HepG2 (cell line): ENCODE results near the gene CLNS1A. TPM values are rescaled to one million over a fixed set of nuclear protein-coding genes. Genes with fewer than 3 reads are reported as not detected.
A peak's percentile ranks its signal among the peaks of the same experiment; 100 is the strongest.

Experiments
- ATAC-seq: fragments of 200-7000 bp; cut with Tn5 transposase; 3 replicates; pipeline ENCODE4 v1.9.1; 2020; ENCODE audit warnings: mild to moderate bottlenecking, moderate library complexity
- BruUV-seq: library from RNA; stranded (reverse); fragments of 400-500 nt; replicated peaks from 2 replicates; lab custom pipeline; 2021; lab: Mats Ljungman, UMichigan
- CTCF ChIA-PET: fragments of 300-600 bp; formaldehyde crosslinking; extraction: SDS; loops from one replicate; lab custom pipeline; 2021; ENCODE audit warnings: low total read pairs, inconsistent platforms, low intra/inter-chr PET ratio; lab: Yijun Ruan, JAX
- POLR2A ChIA-PET: fragments of 350-600 bp; sonication (Branson Sonifier 250); formaldehyde crosslinking; loops from one replicate; lab custom pipeline; 2020; ENCODE audit warnings: antibody characterized with exemption, inconsistent platforms; lab: Yijun Ruan, JAX
- DNase-seq: peaks from one replicate; pipeline ENCODE4 v3.0.0-alpha.2; 2015; ENCODE audit warnings: low spot score
- FAIRE-seq: peaks from 3 replicates; lab custom pipeline; 2011; peaks lifted over from hg19 to GRCh38; lab: Jason Lieb, UNC
- H2AFZ ChIP-seq: one replicate; pipeline ENCODE4 v1.6.1; 2011; ENCODE audit warnings: low read length, inconsistent platforms
- H3K27ac ChIP-seq: fragments of 300-600 bp; 3 replicates; pipeline ENCODE4 v1.8.0; 2011; ENCODE audit warnings: mixed run types, mild to moderate bottlenecking, mixed read lengths, low read length, inconsistent platforms; ENCODE audit not compliant: insufficient read depth; ENCODE audit errors: extremely low read length
- H3K27me3 ChIP-seq, 2 experiments: fragments of 200-600 bp in 1 of 2; 2 replicates in 1 of 2; 3 replicates in 1 of 2; pipeline versions ENCODE4 v1.6.0 to v1.8.0; 2011; ENCODE audit warnings: low read length in 2 of 2, mild to moderate bottlenecking in 2 of 2, moderate library complexity in 2 of 2, inconsistent platforms in 1 of 2; ENCODE audit not compliant: insufficient read depth in 2 of 2, control insufficient read depth in 1 of 2
- H3K36me3 ChIP-seq, 2 experiments: fragments of 200-600 bp in 1 of 2; replicated peaks in 1 of 2; 2 replicates in 1 of 2; 3 replicates in 1 of 2; pipeline versions ENCODE4 v1.5.1 to v1.8.0; 2011; ENCODE audit warnings: low read length in 2 of 2, inconsistent platforms in 1 of 2; ENCODE audit not compliant: insufficient read depth in 2 of 2, control insufficient read depth in 1 of 2
- H3K4me1 ChIP-seq: 2 replicates; pipeline ENCODE4 v1.5.1; 2012; ENCODE audit warnings: low read length, inconsistent platforms; ENCODE audit not compliant: insufficient read depth
- H3K4me2 ChIP-seq: 2 replicates; pipeline ENCODE4 v1.6.0; 2011; ENCODE audit warnings: low read depth, low read length, inconsistent platforms
- H3K4me3 ChIP-seq, 3 experiments: fragments of 200-600 bp in 1 of 3; sonication (generic), shearing (Covaris generic) in 1 of 3; replicated peaks in 1 of 3; 2 replicates each; pipeline ENCODE4 v1.5.1; 2011 to 2016; ENCODE audit warnings: low read length in 3 of 3, inconsistent platforms in 2 of 3, low read depth in 2 of 3, mild to moderate bottlenecking in 2 of 3, control low read depth in 1 of 3, mixed read lengths in 1 of 3; ENCODE audit not compliant: insufficient read depth in 1 of 3
- H3K79me2 ChIP-seq: one replicate; pipeline ENCODE4 v1.6.1; 2011; ENCODE audit warnings: low read length, inconsistent platforms; ENCODE audit not compliant: insufficient read depth
- H3K9ac ChIP-seq: 2 replicates; pipeline ENCODE4 v1.6.0; 2011; ENCODE audit warnings: mild to moderate bottlenecking, low read depth, low read length, inconsistent platforms; ENCODE audit not compliant: insufficient read depth
- H3K9me3 ChIP-seq: 2 replicates; pipeline ENCODE4 v1.5.1; 2012; ENCODE audit warnings: mild to moderate bottlenecking, low read length
- H4K20me1 ChIP-seq: 2 replicates; pipeline ENCODE4 v1.6.0; 2011; ENCODE audit warnings: inconsistent platforms, mild to moderate bottlenecking, low read length, moderate library complexity; ENCODE audit not compliant: insufficient read depth
- CEBPB ChIP-seq: IDR thresholded peaks from 2 replicates; pipeline ENCODE4 v1.6.1; 2011; ENCODE audit warnings: low read depth, low read length, improper control_type of control experiment, borderline replicate concordance
- FOXJ3 ChIP-seq: sonication (generic); formaldehyde crosslinking; IDR thresholded peaks from 2 replicates; pipeline ENCODE4 v1.4.0; 2020; ENCODE audit warnings: missing genetic modification reagents, mild to moderate bottlenecking, borderline replicate concordance
- KLF16 ChIP-seq, 2 experiments: sonication (generic) in 1 of 2; formaldehyde crosslinking in 1 of 2; IDR thresholded peaks; 2 replicates each; pipeline versions ENCODE4 v1.6.1 to v1.8.0; 2016 to 2023; ENCODE audit warnings: missing genetic modification reagents in 2 of 2, missing compliant biosample characterization in 1 of 2
- MAFK ChIP-seq, 2 experiments: IDR thresholded peaks in 1 of 2; conservative IDR thresholded peaks in 1 of 2; 2 replicates each; pipeline ENCODE4 v1.6.1; 2011; ENCODE audit warnings: improper control_type of control experiment in 2 of 2, low read length in 2 of 2
- MATR3 ChIP-seq: sonication (generic); formaldehyde crosslinking; IDR thresholded peaks from 2 replicates; pipeline ENCODE4 v1.4.0; 2020; ENCODE audit warnings: missing genetic modification reagents
- SP5 ChIP-seq: IDR thresholded peaks from 2 replicates; pipeline ENCODE4 v1.6.1; 2016; ENCODE audit warnings: low read depth, borderline replicate concordance
- ZBTB34 ChIP-seq: sonication (generic); formaldehyde crosslinking; IDR thresholded peaks from 2 replicates; pipeline ENCODE4 v1.8.0; 2022; ENCODE audit warnings: mild to moderate bottlenecking, missing genetic modification reagents
- WGBS: methylation state at CpG from one replicate; pipeline ENCODE4 v1.1.6; 2017; ENCODE audit warnings: low lambda C conversion rate; 5-methylcytosine and 5-hydroxymethylcytosine counted together
- in situ Hi-C: cut with HindIII; loops from 2 replicates; pipeline ENCODE4 v1.10.0; 2017; ENCODE audit warnings: low pct_unique_long_range_greater_than_20kb; ENCODE audit not compliant: extremely low pct_ligation_motif_present
- intact Hi-C: fragments of 100-400 bp; cut with micrococcal nuclease; formaldehyde crosslinking; loops from one replicate; pipeline ENCODE4 v1.10.0; 2022; ENCODE audit not compliant: unreplicated experiment
- polyA plus RNA-seq, 8 experiments: library from polyadenylated mRNA; depleted of rRNA in 3 of 8; stranded (reverse) in 7 of 8; unstranded in 1 of 8; fragments of >200 nt; fragmentation: Illumina TruSeq in 4 of 8; extraction: Trizol in 4 of 8; gene quantifications; 2 replicates each; pipeline versions ENCODE4 v1.2.1 to v1.2.3, GENCODE V29; 2011 to 2016; ENCODE audit warnings: low read depth in 4 of 8, missing spikeins in 1 of 8, mixed read lengths in 1 of 8; ENCODE audit not compliant: insufficient read depth in 1 of 8
- total RNA-seq, 5 experiments: library from RNA; depleted of rRNA; stranded (reverse); fragments of >200 nt; fragmentation: Illumina TruSeq; extraction: Trizol; gene quantifications; 2 replicates each; pipeline ENCODE4 v1.2.3, GENCODE V29; 2016; ENCODE audit warnings: low read depth in 1 of 5
- TF ChIP-seq, protein P1 (sequence below): IDR thresholded peaks from 2 replicates; pipeline ENCODE4 v1.6.1; 2016; ENCODE audit warnings: low read depth
- TF ChIP-seq, protein P2 (sequence below): sonication (generic); formaldehyde crosslinking; IDR thresholded peaks from 2 replicates; pipeline ENCODE4 v1.5.1; 2020; ENCODE audit warnings: mild to moderate bottlenecking, missing genetic modification reagents, borderline replicate concordance

CLNS1A gene
- total and polyA plus RNA-seq, 2 of the 13 experiments (the other 11 are each of a cell fraction or from before 2014, with no cell fraction given): 158 to 219 TPM

DNA sequence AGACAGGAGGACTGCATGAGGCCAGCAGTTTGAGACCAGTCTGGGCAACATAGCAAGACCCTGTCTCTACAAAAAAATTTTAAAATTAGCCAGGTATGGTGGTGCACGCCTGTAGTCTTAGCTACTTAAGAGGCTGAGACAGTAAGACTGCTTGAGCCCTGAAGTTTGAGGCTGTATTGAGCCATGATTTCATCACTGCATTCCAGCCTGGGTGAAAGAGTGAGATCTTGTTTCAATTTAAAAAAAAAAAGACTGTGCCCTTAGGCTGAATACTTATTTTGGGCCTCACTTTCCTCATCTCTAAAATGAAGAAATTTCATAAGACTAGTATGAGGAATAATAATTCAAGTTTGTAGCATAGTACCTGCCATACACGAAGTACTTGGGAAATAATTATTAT, 41.0 kb downstream of the CLNS1A start:
- BruUV-seq: no TSS peak
- Histone ChIP-seq H3K9me3 (no peaks in the 10 kb centered on the region), H3K4me3 (no peak overlapping the region), H3K36me3 (0 out of 5 replicates have a peak, but pooled peaks cover 0 to 4% of the 10 kb centered on the region in 2 experiments), H3K4me1 (peaks cover 36% of the 10 kb centered on the region), H4K20me1 (no peaks in the 10 kb centered on the region), H3K79me2 (peaks cover 16% of the 10 kb centered on the region), H3K9ac (no peak overlapping the region), H3K27me3 (no peaks in the 10 kb centered on the region), H3K27ac (no peak overlapping the region), H3K4me2 (no peak overlapping the region), H2AFZ (no peak overlapping the region)
- FAIRE-seq (no peak), ATAC-seq (no peak), DNase-seq (no peak)
- in situ Hi-C loops (no loop called here), intact Hi-C loops (no loop called here)
- CTCF ChIA-PET: no interaction called here
- 99% methylated on average over 2 of the region's 2 CpGs for WGBS
- no peak for TF ChIP-seq MATR3 (CRISPR knock-in tag)
- peak; percentile 6; the same call in 1 of the 2 replicates for TF ChIP-seq CEBPB
- POLR2A ChIA-PET: no interaction called here

- ATAC-seq (peak; percentile 8; the same call in 2 of the 3 replicates), DNase-seq (peak; percentile 78), FAIRE-seq (no peak)
- Histone ChIP-seq H3K4me2 (peak overlapping the region; percentile 42), H3K79me2 (peaks cover 20% of the 10 kb centered on the region), H2AFZ (no peak overlapping the region), H3K27ac (peak overlapping the region; percentile 65), H4K20me1 (no peaks in the 10 kb centered on the region), H3K9ac (no peak overlapping the region), H3K36me3 (no peaks in the 10 kb centered on the region), H3K4me1 (peaks cover 45% of the 10 kb centered on the region), H3K4me3 (peak overlapping the region in 2 of 3 experiments; percentile 5 to 9; a peak in 1 of 6 replicates), H3K27me3 (no peaks in the 10 kb centered on the region), H3K9me3 (no peaks in the 10 kb centered on the region)
- intact Hi-C loops (no loop called here), in situ Hi-C loops (no loop called here)
- POLR2A ChIA-PET: no interaction called here
- BruUV-seq: no TSS peak
- CTCF ChIA-PET: no interaction called here
- TF ChIP-seq KLF16 (CRISPR knock-in tag; IDR thresholded peaks at IDR 0.05): no peak
- TF ChIP-seq ZBTB34 (CRISPR knock-in tag): 0 out of 2 replicates have a peak, but pooled peaks have one; percentile 24
- peak; percentile 59; the same call in 1 of the 2 replicates for TF ChIP-seq FOXJ3 (CRISPR knock-in tag)
- no peak for TF ChIP-seq MAFK (conservative IDR thresholded peaks at IDR 0.05 in 1 of 2, IDR thresholded peaks at IDR 0.05 in 1 of 2; ENCODE audit: low read length in 2 of 2)
- TF ChIP-seq SP5 (CRISPR knock-in tag): 0 out of 2 replicates have a peak, but pooled peaks have one; percentile 13
- TF ChIP-seq, protein P1, sequence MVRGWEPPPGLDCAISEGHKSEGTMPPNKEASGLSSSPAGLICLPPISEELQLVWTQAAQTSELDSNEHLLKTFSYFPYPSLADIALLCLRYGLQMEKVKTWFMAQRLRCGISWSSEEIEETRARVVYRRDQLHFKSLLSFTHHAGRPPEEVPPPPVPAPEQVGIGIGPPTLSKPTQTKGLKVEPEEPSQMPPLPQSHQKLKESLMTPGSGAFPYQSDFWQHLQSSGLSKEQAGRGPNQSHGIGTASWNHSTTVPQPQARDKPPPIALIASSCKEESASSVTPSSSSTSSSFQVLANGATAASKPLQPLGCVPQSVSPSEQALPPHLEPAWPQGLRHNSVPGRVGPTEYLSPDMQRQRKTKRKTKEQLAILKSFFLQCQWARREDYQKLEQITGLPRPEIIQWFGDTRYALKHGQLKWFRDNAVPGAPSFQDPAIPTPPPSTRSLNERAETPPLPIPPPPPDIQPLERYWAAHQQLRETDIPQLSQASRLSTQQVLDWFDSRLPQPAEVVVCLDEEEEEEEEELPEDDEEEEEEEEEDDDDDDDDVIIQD: peak; percentile 62; the same call in 1 of the 2 replicates
- TF ChIP-seq, protein P2, sequence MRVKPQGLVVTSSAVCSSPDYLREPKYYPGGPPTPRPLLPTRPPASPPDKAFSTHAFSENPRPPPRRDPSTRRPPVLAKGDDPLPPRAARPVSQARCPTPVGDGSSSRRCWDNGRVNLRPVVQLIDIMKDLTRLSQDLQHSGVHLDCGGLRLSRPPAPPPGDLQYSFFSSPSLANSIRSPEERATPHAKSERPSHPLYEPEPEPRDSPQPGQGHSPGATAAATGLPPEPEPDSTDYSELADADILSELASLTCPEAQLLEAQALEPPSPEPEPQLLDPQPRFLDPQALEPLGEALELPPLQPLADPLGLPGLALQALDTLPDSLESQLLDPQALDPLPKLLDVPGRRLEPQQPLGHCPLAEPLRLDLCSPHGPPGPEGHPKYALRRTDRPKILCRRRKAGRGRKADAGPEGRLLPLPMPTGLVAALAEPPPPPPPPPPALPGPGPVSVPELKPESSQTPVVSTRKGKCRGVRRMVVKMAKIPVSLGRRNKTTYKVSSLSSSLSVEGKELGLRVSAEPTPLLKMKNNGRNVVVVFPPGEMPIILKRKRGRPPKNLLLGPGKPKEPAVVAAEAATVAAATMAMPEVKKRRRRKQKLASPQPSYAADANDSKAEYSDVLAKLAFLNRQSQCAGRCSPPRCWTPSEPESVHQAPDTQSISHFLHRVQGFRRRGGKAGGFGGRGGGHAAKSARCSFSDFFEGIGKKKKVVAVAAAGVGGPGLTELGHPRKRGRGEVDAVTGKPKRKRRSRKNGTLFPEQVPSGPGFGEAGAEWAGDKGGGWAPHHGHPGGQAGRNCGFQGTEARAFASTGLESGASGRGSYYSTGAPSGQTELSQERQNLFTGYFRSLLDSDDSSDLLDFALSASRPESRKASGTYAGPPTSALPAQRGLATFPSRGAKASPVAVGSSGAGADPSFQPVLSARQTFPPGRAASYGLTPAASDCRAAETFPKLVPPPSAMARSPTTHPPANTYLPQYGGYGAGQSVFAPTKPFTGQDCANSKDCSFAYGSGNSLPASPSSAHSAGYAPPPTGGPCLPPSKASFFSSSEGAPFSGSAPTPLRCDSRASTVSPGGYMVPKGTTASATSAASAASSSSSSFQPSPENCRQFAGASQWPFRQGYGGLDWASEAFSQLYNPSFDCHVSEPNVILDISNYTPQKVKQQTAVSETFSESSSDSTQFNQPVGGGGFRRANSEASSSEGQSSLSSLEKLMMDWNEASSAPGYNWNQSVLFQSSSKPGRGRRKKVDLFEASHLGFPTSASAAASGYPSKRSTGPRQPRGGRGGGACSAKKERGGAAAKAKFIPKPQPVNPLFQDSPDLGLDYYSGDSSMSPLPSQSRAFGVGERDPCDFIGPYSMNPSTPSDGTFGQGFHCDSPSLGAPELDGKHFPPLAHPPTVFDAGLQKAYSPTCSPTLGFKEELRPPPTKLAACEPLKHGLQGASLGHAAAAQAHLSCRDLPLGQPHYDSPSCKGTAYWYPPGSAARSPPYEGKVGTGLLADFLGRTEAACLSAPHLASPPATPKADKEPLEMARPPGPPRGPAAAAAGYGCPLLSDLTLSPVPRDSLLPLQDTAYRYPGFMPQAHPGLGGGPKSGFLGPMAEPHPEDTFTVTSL: peak; percentile 73; the same call in 1 of the 2 replicates
These were observed 43.7 kb downstream of the CLNS1A start for GRCh38 chr11:77593883-77594282.
